ENCODE data around the gene ICAM4. TPM values are rescaled to one million over a fixed set of nuclear protein-coding genes. Genes with fewer than 3 reads are reported as not detected.

Gene ICAM4
- total RNA-seq, 1 donor from 2014 or later, result 1.8 TPM

DNA sequence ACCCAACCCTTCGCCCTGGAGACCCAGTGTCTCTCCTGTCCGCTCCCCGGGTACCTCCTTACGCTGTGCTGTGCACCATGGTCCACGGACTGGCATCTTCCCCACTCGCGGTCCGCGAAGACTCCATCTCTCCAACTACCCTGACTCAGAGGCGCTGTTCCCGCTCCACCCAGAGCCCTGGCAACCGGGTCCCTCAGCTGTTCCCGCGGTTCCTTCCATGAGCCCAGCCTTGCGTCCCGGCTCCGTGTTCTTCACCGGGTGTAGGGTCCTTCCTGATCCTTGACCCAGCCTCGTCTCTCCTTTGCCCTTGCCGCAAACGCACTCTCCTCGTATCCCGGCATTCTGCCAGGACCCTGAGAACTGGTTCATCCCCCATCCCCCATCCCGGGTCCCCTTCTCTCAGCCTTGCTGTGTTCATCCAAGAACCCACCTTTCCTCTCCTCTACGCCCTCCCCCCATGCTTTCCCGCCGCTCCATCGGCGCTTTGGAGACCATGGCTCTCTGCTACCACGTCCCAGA, 3.7 kb downstream of the ICAM4 start:
- no peak for DNase-seq (ENCODE audit: extremely low read depth, low read depth, low spot score)

DNA sequence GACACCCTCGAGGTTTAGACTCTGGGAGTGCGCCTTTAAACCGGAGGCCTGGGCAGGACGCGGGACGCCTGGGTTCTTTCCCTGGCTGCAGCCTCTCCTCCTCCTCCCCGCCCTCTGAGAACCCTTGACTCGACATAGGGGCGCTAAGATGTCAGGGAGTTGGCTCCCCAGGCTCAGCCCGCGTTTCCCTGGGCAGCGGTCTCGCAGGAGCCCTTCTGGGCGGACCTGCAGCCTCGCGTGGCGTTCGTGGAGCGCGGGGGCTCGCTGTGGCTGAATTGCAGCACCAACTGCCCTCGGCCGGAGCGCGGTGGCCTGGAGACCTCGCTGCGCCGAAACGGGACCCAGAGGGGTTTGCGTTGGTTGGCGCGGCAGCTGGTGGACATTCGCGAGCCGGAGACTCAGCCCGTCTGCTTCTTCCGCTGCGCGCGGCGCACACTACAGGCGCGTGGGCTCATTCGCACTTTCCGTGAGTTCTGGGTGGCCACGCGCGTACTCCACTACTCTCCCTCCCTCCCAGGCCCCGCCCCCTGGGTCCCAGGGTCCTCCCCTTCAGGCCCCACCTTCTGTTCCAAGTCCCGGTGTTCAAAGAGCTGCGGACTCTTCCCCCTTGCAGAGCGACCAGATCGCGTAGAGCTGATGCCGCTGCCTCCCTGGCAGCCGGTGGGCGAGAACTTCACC, 4.3 kb downstream of the ICAM4 start:
- no peak for DNase-seq (ENCODE audit: extremely low read depth, low read depth, low spot score)

DNA sequence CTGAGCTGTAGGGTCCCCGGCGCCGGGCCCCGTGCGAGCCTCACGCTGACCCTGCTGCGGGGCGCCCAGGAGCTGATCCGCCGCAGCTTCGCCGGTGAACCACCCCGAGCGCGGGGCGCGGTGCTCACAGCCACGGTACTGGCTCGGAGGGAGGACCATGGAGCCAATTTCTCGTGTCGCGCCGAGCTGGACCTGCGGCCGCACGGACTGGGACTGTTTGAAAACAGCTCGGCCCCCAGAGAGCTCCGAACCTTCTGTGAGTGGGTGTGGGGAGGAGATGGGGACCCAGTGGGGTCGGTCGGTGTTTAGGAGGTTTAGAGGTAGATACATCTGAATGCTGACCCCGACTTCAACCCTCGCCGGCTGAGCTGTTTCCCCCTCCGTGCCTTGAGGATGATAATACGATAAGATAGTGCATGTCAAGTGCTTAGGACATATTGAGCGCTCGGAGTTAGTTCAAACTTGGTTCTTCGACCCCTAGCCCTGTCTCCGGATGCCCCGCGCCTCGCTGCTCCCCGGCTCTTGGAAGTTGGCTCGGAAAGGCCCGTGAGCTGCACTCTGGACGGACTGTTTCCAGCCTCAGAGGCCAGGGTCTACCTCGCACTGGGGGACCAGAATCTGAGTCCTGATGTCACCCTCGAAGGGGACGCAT, 4.9 kb downstream of the ICAM4 start:
- DNase-seq (ENCODE audit: extremely low read depth, low read depth, low spot score), result no peak

DNA sequence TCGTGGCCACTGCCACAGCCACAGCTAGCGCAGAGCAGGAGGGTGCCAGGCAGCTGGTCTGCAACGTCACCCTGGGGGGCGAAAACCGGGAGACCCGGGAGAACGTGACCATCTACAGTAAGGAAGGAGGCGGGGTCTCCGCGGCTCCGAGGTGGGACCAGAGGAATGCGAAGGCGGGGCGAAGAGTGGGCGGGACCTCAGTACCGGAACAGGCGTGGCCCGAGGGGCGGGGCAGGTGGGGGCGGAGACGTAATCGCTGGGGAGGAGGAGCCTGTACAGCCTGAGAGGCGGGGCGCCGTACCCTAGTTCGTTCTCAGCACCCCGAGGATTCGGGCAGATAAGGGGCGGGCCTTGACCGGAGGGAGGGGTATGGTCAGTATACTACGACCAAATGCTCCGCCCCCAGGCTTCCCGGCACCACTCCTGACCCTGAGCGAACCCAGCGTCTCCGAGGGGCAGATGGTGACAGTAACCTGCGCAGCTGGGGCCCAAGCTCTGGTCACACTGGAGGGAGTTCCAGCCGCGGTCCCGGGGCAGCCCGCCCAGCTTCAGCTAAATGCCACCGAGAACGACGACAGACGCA, 5.5 kb downstream of the ICAM4 start:
- DNase-seq (ENCODE audit: extremely low read depth, low read depth, low spot score), result no peak

DNA sequence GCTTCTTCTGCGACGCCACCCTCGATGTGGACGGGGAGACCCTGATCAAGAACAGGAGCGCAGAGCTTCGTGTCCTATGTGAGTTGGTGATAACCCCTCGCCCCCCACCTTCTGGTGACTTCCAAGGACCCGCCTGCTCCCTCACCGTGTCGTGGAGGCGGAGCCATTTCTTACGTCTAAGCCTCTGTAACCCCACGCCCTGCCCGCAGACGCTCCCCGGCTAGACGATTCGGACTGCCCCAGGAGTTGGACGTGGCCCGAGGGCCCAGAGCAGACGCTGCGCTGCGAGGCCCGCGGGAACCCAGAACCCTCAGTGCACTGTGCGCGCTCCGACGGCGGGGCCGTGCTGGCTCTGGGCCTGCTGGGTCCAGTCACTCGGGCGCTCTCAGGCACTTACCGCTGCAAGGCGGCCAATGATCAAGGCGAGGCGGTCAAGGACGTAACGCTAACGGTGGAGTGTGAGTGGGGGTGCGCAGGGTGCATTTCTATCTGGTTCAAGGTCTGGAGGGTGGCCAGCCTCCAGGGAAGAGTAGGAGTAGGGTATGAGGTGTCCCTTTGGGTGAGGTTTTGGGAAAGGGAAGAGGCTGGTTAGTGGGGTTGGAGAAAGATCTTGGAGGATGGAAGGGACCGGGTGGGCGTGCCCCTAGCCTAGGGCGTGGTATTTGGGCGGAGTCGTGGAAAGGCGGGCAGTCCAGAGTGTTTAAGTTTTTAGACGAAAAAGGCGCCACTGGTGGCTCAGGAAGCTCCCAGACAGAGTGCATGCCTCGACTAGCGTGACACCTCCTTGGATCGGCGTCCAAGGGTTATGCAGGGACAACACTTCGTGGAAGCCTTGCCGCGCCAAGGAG, 6.3 kb downstream of the ICAM4 start:
- DNase-seq (ENCODE audit: extremely low read depth, low read depth, low spot score), result no peak

DNA sequence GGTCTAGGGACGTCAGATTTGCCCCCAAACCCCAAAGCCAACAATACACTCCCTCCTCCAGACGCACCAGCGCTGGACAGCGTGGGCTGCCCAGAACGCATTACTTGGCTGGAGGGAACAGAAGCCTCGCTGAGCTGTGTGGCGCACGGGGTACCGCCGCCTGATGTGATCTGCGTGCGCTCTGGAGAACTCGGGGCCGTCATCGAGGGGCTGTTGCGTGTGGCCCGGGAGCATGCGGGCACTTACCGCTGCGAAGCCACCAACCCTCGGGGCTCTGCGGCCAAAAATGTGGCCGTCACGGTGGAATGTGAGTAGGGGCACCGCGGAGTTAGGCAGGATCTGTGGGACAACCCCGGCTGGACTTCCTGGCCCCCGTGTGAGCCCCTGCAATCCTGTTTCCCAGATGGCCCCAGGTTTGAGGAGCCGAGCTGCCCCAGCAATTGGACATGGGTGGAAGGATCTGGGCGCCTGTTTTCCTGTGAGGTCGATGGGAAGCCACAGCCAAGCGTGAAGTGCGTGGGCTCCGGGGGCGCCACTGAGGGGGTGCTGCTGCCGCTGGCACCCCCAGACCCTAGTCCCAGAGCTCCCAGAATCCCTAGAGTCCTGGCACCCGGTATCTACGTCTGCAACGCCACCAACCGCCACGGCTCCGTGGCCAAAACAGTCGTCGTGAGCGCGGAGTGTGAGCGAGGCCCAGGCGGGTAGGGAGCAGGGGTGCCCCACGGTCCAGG, 7.0 kb downstream of the ICAM4 start:
- no peak for DNase-seq (ENCODE audit: extremely low read depth, low read depth, low spot score)

DNA sequence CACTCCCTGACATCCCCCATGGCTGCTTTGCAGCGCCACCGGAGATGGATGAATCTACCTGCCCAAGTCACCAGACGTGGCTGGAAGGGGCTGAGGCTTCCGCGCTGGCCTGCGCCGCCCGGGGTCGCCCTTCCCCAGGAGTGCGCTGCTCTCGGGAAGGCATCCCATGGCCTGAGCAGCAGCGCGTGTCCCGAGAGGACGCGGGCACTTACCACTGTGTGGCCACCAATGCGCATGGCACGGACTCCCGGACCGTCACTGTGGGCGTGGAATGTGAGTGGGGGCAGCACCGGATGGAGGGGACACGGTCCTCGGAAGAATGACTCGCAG, 7.6 kb downstream of the ICAM4 start:
- DNase-seq (ENCODE audit: extremely low read depth, low read depth, low spot score), result no peak

DNA sequence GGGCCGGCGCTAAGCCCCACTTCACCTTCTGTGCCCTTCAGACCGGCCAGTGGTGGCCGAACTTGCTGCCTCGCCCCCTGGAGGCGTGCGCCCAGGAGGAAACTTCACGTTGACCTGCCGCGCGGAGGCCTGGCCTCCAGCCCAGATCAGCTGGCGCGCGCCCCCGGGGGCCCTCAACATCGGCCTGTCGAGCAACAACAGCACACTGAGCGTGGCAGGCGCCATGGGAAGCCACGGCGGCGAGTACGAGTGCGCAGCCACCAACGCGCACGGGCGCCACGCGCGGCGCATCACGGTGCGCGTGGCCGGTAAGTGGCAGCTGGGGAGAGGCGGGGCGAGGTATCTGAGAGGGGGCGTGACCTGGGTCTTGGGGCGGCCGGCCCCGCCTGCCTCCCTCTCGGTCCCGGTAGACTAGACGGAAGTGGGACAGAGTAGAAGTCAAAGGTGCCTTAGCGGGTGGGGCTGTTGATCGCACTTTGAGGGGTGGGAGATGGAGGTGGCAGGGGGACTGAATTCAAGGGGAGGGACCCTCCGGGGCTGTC, 8.6 kb downstream of the ICAM4 start:
- no peak for DNase-seq (ENCODE audit: extremely low read depth, low read depth, low spot score)

DNA sequence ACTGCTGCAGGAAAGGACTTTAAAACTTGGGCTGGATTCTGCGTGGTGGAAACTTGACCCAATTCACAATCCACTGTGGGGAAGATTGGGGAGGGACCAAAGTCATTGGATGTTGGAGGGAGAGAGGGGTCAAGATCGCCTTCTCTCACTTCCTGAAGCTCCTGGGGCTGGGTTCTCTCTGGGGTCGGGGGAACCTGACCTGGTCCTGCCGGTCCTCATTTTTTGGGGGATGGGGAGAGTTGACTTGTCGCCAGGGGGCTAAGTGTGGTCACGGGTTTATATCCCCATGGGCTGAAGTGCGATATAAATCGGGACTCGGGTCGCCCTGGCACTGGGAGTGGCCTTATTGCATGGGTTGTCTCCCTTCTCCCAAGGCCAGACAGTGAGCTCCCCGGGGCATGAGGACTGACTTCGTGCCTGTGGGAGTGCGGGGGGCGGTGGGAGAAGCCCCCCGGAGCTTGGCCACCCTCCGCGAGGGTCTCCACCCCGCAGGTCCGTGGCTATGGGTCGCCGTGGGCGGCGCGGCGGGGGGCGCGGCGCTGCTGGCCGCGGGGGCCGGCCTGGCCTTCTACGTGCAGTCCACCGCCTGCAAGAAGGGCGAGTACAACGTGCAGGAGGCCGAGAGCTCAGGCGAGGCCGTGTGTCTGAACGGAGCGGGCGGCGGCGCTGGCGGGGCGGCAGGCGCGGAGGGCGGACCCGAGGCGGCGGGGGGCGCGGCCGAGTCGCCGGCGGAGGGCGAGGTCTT, 9.3 kb downstream of the ICAM4 start:
- no peak for DNase-seq (ENCODE audit: extremely low read depth, low read depth, low spot score)

DNA sequence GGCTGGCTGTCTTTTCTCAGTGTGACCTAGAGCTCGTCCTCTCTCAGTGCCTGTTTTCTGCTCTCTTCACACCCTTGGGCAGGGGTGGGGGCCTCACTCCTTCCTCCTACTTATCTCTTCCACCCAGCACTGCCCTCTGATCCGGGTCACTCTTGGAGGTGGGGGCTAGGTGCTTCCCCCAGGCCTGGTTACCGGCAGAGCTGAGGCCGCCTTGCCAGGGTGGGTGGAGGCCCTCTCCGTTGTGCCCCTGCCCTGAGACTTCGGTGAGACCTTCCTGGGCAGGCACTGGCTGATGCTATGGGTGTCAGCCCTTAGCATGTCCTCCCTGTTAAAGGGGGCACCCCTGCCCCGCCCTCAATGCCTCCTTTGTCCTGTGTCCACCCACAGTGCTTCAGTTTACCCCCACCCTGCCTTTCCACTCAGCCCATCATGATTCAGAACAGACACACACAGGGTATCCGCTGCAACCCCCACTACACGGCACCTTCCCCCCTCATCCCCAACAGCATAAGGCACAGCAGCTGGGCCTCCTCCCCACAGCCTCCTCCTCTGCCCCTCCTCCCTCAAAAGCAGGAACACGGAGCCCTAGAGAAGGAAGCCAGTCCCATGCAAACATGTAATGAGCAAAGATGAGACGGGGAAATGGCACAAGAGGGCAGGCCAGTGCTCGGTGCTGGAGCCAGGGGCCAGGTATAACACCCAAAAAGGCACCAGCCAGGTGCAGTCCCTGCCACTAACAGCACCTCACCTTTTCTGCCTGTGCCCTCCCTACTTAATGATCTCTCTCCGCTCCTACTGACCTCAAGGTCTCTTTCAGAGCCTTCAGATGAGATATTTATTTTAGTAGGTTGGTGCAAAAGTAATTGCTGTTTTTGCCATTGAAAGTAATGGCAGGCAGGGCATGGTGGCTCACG, 13.0 kb downstream of the ICAM4 start:
- no peak for DNase-seq (ENCODE audit: extremely low read depth, low read depth, low spot score)

DNA sequence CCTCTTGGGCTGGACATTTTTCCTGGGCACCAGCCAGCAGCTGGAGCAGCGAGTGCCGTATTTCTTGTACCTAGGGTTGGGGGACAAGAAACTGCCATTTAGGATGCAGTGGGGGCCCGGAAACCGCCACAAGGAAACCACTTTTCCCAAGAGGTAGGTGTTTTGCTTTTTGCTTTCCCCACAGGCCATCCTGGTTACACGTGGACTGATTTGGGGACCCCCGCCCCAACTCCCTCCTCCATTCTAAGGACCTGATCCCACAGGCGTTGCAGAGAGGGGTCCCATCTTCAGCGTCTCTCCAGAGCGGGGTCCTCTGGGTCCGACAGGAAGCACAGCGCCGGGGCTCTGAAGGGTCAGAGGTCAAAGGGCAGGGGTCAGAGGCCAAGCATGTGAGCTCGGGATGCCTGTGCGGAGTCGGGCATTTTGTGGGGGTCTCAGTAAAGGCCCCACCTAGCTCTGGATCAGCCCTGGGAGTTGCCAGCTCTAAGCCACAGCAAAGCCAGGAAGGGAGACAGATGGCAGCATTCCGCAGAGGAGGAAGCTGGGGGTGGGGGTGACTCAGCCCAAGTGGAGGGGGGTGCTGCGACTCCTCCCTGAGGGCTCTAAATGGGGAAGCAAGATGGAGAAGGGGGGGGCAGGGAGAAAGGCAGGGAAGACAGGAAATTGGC, 18.5 kb downstream of the ICAM4 start:
- no peak for DNase-seq (ENCODE audit: extremely low read depth, low read depth, low spot score)

DNA sequence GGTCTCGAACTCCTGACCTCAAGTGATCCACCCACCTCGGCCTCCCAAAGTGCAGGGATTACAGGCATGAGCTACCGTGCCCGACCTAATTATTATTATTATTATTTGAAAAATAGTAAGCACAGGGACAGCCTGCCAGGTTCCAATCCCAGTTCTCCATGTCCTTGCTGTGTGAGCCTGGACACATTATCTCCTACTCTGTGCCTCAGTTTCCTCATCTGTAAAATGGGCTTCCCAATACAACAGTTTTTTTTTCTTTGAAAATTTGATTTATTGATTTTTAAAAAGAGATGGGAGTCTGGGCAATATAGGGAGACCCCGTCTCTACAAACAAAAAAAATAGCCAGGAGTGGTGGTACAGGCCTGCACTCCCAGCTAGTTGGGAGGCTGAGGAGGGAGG, 19.6 kb downstream of the ICAM4 start:
- DNase-seq (ENCODE audit: extremely low read depth, low read depth, low spot score), result no peak

DNA sequence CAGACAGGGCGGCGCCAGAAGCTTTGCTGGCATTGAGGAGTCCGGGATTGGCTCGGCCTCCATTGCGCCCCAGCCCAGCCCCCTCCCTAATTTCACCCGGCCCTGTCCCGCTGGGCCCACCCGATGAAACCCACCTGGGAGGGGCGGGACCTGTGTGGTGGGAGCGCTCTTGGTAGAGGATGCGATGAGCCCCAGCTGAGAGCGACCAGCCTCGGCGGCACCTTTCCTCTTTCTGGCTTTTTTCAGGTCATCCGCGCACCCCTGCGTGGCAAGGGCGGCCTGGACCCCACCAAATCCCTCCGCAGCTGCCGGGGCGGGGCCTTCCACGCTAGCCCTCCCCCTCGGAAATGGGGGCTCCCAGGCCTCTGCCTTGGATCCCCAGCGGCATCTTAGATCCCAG, 22.7 kb downstream of the ICAM4 start, which contains the start of gene ZGLP1:
ZGLP1 (minus strand) TSS at position 393 of the 400 bp plus-strand sequence.
- DNase-seq (ENCODE audit: extremely low read depth, low read depth, low spot score), result no peak

DNA sequence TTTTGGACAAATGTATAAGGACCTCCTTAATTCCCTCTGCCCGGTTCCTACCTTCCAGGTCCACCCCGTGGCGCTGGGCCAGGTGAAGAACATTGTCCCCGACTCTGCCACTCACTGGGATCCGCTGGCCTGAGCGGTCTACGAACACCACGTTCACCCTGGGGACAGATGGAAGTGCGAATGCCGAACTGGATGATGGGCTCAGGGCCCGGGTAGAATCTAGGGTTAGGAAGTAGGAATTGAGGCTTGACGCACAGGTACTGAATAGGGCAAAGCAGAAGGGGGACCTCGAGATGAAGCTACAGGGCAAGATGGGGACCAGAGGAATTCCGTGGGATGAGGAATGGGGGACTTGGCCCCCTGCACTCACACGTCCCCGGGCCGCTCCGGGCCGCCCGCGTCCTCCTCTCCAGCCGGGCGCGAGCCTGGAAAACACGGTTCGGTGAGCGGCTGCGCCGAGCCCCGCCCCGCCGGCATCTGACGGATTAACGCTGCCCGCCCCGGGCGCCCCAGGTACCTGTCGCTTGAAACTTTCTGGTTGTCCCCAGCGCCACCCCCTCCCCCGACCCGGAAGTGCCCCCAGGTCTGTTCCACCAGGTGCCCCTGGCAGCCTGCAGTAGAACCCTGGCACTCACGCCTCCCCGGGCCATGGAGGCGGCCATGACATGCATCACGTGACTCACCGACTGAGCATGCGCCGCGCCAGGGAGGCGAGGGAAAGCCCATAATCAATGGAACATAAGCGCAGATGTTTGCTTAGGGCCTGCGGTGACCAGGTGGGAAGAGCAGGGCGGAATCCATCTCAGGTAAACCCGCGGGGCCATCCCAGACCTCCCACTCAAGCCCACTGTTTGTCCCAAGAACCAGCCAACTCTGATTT, 28.8 kb downstream of the ICAM4 start, which contains the start of gene FDX2:
FDX2 (minus strand) TSS at position 681 of the 880 bp plus-strand sequence; CDS start at position 662, 19 bp downstream.
- DNase-seq (ENCODE audit: extremely low read depth, low read depth, low spot score), result no peak

DNA sequence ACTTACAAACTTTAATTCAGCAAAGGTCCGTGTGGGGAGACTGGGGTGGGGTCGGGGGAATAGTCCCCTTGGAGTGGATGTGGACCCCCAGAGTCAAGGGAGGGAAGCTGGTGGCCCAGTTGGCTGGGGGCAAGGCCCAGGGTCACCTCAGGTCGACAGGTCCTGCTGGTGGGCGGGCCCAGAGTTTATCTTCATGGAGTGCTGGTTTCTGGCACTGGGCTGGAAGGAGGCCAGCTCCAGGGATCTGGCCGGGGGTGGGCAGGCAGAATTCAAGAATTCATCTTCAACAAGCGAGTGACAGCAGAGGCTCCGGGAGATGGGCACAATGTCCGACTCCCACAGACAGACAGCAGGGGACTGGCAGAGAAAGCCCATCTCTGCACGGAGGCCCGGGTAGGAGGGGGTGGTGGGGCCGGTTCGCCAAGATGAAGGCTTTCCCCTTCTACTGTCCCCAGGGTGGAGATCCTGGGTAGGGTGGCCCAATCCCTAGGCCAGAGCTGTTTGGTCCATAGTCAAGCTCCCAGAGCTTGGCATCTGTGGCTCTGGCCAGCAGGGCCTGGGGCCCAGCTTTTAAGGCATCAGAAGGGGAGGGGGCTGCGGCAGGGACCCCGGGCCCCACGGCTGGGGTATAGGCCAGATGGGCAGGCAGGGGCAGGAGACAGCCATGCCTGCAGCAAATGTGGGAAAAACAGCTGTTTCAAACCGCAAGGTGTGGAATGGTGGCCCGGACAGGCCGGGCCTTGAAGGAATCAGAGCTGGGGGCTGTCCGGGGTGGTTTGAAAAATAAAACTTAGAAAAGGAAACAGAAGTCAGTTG, 29.7 kb downstream of the ICAM4 start:
- DNase-seq (ENCODE audit: extremely low read depth, low read depth, low spot score), result no peak
